K562 (cell line): ENCODE results near the gene ST6GALNAC2. TPM values are rescaled to one million over a fixed set of nuclear protein-coding genes. Genes with fewer than 3 reads are reported as not detected.

Experiments
- C11orf30 ChIP-seq: fragments of 450-650 bp; IDR thresholded peaks from 2 replicates; pipeline ENCODE4 v1.6.1; 2016; ENCODE audit warnings: low read depth, mild to moderate bottlenecking
- ELF1 ChIP-seq: fragments of 200-800 bp; sonication (Bioruptor generic); IDR thresholded peaks from 2 replicates; pipeline ENCODE4 v1.6.1; 2016; ENCODE audit warnings: missing genetic modification characterization, missing compliant biosample characterization
- ETV6 ChIP-seq, 3 experiments: fragments of 150-350 bp in 1 of 3; sonication (generic) in 1 of 3; formaldehyde crosslinking in 1 of 3; IDR thresholded peaks; 2 replicates each; pipeline versions ENCODE4 v1.6.1 to v1.8.0; 2014 to 2022; ENCODE audit warnings: borderline replicate concordance in 2 of 3, low read depth in 2 of 3, antibody characterized with exemption in 1 of 3, low read length in 1 of 3, mild to moderate bottlenecking in 1 of 3, missing genetic modification reagents in 1 of 3
- HOXB6 ChIP-seq: fragments of 250-450 bp; sonication (Bioruptor Pico); IDR thresholded peaks from 2 replicates; pipeline ENCODE4 v1.5.1; 2022; ENCODE audit warnings: mild to moderate bottlenecking, borderline replicate concordance
- KDM5B ChIP-seq: fragments of 200-600 bp; sonication (generic); IDR thresholded peaks from 2 replicates; pipeline ENCODE4 v1.6.1; 2012; ENCODE audit warnings: low read depth, mild to moderate bottlenecking, moderate library complexity, low read length, control low read depth, inconsistent platforms; ENCODE audit not compliant: insufficient replicate concordance
- MAFG ChIP-seq: fragments of 450-650 bp; conservative IDR thresholded peaks from 2 replicates; pipeline ENCODE4 v1.6.1; 2016; ENCODE audit warnings: missing genetic modification characterization, missing compliant biosample characterization
- MCM3 ChIP-seq: fragments of 450-650 bp; IDR thresholded peaks from 2 replicates; pipeline ENCODE4 v1.6.1; 2016
- MEF2D ChIP-seq: conservative IDR thresholded peaks from 2 replicates; pipeline ENCODE4 v1.6.1; 2016; ENCODE audit warnings: low read depth, missing genetic modification characterization, missing compliant biosample characterization
- NR2F6 ChIP-seq: fragments of 450-650 bp; formaldehyde crosslinking; IDR thresholded peaks from 2 replicates; pipeline ENCODE4 v1.4.0; 2020; ENCODE audit warnings: mild to moderate bottlenecking
- POU5F1 ChIP-seq: fragments of 150-350 bp; IDR thresholded peaks from 2 replicates; pipeline ENCODE4 v1.6.1; 2014; ENCODE audit warnings: borderline replicate concordance, low read length, low read depth, mild to moderate bottlenecking; ENCODE audit not compliant: partially characterized antibody
- SAP30 ChIP-seq: fragments of 200-600 bp; sonication (generic); IDR thresholded peaks from 2 replicates; pipeline ENCODE4 v1.6.1; 2012; ENCODE audit warnings: borderline replicate concordance, low read depth, mild to moderate bottlenecking, moderate library complexity, low read length, control low read depth, inconsistent platforms; ENCODE audit not compliant: insufficient read depth, poor library complexity, severe bottlenecking
- SREBF2 ChIP-seq: sonication (generic); formaldehyde crosslinking; IDR thresholded peaks from 2 replicates; pipeline ENCODE4 v1.4.0; 2020; ENCODE audit warnings: mild to moderate bottlenecking, missing genetic modification reagents
- SRSF9 ChIP-seq: fragments of 200-400 bp; formaldehyde crosslinking; IDR thresholded peaks from 2 replicates; pipeline ENCODE4 v1.6.1; 2017; ENCODE audit warnings: low read depth, low read length, borderline replicate concordance
- SUPT5H ChIP-seq: fragments of 450-650 bp; IDR thresholded peaks from 2 replicates; pipeline ENCODE4 v1.6.1; 2016
- ZFPM2 ChIP-seq: fragments of 250-450 bp; sonication (Bioruptor Pico); IDR thresholded peaks from 2 replicates; pipeline ENCODE4 v1.5.1; 2022; ENCODE audit warnings: mild to moderate bottlenecking
- ZNF311 ChIP-seq: fragments of 250-450 bp; sonication (Bioruptor Pico); IDR thresholded peaks from 2 replicates; pipeline ENCODE4 v1.4.0; 2020; ENCODE audit warnings: mild to moderate bottlenecking, moderate library complexity
- ZNF830 ChIP-seq: fragments of 250-450 bp; sonication (Bioruptor Pico); IDR thresholded peaks from 2 replicates; pipeline ENCODE4 v1.5.0; 2021; ENCODE audit warnings: mild to moderate bottlenecking
- polyA plus RNA-seq, 8 experiments: library from polyadenylated mRNA; depleted of rRNA in 4 of 8; stranded (reverse) in 5 of 8; unstranded in 3 of 8; fragments of >200 nt; fragmentation: Nextera tagmentation in 2 of 8; fragmentation: Illumina TruSeq in 1 of 8; extraction: Ambion mirVana in 2 of 8; extraction: Trizol in 1 of 8; gene quantifications; 2 replicates each; pipeline versions ENCODE4 v1.2.1 to v1.2.3, GENCODE V29; 2011 to 2014; ENCODE audit warnings: inconsistent platforms in 1 of 8, missing spikeins in 1 of 8
- total RNA-seq, 7 experiments: library from RNA; depleted of rRNA in 6 of 7; stranded (reverse); fragments of >200 nt in 6 of 7; fragmentation: Illumina TruSeq in 2 of 7; extraction: Trizol in 2 of 7; gene quantifications; 2 replicates each; pipeline versions ENCODE4 v1.2.1 to v1.2.3, GENCODE V29; 2011 to 2021; ENCODE audit warnings: low replicate concordance in 1 of 7
- TF ChIP-seq, protein P1 (sequence below): sonication (generic); formaldehyde crosslinking; IDR thresholded peaks from 2 replicates; pipeline ENCODE4 v1.8.0; 2022; ENCODE audit warnings: missing genetic modification reagents, mild to moderate bottlenecking, moderate library complexity, borderline replicate concordance
- TF ChIP-seq, protein P2 (sequence below): fragments of 450-650 bp; conservative IDR thresholded peaks from 2 replicates; pipeline ENCODE4 v1.6.1; 2016; ENCODE audit warnings: missing genetic modification characterization, low read depth, mild to moderate bottlenecking, missing compliant biosample characterization, moderate library complexity
- TF ChIP-seq, protein P3 (sequence below): fragments of 250-450 bp; sonication (Bioruptor Pico); IDR thresholded peaks from 2 replicates; pipeline ENCODE4 v1.8.0; 2021; ENCODE audit warnings: moderate library complexity, mild to moderate bottlenecking, inconsistent platforms
- TF ChIP-seq, protein P4 (sequence below): fragments of 450-650 bp; IDR thresholded peaks from one replicate; pipeline ENCODE4 v1.6.1; 2018; ENCODE audit warnings: mild to moderate bottlenecking, moderate library complexity; ENCODE audit not compliant: partially characterized antibody
- TF ChIP-seq, protein P5 (sequence below): fragments of 450-650 bp; conservative IDR thresholded peaks from 2 replicates; pipeline ENCODE4 v1.6.1; 2016; ENCODE audit warnings: missing genetic modification characterization, low read depth, mild to moderate bottlenecking, control low read depth, missing compliant biosample characterization

ST6GALNAC2 gene
- total and polyA plus RNA-seq, 9 of the 15 experiments (the other 6 are each of a cell fraction or from before 2014, with no cell fraction given), result 0.18 TPM; not detected in 8

DNA sequence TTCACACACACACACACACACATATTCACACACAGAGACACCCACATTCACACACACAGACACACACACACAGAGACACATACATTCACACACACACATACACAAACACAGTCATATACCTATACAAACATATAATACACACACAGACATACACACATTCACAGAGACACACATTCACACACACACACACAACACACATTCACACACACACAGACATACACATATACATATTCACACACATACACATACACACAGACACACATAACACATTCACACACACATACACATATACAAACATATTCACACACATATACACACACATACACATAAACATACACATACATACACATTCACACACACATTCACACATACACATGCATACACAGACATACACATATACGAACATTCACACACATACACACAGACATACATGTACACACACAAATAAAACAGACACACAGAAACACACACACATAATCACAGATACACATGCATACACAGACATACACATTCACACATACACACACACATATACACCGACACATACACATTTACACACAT, 37.9 kb downstream of the ST6GALNAC2 start (continued):
- TF ChIP-seq, protein P1, sequence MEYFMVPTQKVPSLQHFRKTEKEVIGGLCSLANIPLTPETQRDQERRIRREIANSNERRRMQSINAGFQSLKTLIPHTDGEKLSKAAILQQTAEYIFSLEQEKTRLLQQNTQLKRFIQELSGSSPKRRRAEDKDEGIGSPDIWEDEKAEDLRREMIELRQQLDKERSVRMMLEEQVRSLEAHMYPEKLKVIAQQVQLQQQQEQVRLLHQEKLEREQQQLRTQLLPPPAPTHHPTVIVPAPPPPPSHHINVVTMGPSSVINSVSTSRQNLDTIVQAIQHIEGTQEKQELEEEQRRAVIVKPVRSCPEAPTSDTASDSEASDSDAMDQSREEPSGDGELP (CRISPR knock-in tag), result no peak
- no peak for TF ChIP-seq HOXB6
- no peak for TF ChIP-seq SRSF9
- no peak for TF ChIP-seq ELF1
- TF ChIP-seq SREBF2 (CRISPR knock-in tag), result no peak
- TF ChIP-seq POU5F1, result no peak
- no peak for TF ChIP-seq ETV6 (IDR thresholded peaks at IDR 0.05; ENCODE audit: borderline replicate concordance in 1 of 2, low read depth in 2 of 2, low read length in 1 of 2)
- TF ChIP-seq ETV6 (CRISPR knock-in tag; IDR thresholded peaks at IDR 0.05; ENCODE audit: borderline replicate concordance), result no peak
- no peak for TF ChIP-seq MCM3
- no peak for TF ChIP-seq ZNF311
- no peak for TF ChIP-seq C11orf30
- TF ChIP-seq ZFPM2 (CRISPR knock-in tag), result no peak
- TF ChIP-seq, protein P2, sequence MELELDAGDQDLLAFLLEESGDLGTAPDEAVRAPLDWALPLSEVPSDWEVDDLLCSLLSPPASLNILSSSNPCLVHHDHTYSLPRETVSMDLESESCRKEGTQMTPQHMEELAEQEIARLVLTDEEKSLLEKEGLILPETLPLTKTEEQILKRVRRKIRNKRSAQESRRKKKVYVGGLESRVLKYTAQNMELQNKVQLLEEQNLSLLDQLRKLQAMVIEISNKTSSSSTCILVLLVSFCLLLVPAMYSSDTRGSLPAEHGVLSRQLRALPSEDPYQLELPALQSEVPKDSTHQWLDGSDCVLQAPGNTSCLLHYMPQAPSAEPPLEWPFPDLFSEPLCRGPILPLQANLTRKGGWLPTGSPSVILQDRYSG (tag), result no peak
- TF ChIP-seq, protein P3, sequence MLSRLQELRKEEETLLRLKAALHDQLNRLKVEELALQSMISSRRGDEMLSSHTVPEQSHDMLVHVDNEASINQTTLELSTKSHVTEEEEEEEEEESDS, result no peak
- TF ChIP-seq SAP30, result no peak
- no peak for TF ChIP-seq MAFG (tag)
- TF ChIP-seq, protein P4, sequence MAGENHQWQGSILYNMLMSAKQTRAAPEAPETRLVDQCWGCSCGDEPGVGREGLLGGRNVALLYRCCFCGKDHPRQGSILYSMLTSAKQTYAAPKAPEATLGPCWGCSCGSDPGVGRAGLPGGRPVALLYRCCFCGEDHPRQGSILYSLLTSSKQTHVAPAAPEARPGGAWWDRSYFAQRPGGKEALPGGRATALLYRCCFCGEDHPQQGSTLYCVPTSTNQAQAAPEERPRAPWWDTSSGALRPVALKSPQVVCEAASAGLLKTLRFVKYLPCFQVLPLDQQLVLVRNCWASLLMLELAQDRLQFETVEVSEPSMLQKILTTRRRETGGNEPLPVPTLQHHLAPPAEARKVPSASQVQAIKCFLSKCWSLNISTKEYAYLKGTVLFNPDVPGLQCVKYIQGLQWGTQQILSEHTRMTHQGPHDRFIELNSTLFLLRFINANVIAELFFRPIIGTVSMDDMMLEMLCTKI, result no peak
- peak; percentile 43; the same call in 1 of the 2 replicates for TF ChIP-seq SUPT5H
- no peak for TF ChIP-seq KDM5B
- no peak for TF ChIP-seq NR2F6 (CRISPR knock-in tag)
- TF ChIP-seq MEF2D (tag), result no peak
- TF ChIP-seq ZNF830 (CRISPR knock-in tag), result no peak
- TF ChIP-seq, protein P5, sequence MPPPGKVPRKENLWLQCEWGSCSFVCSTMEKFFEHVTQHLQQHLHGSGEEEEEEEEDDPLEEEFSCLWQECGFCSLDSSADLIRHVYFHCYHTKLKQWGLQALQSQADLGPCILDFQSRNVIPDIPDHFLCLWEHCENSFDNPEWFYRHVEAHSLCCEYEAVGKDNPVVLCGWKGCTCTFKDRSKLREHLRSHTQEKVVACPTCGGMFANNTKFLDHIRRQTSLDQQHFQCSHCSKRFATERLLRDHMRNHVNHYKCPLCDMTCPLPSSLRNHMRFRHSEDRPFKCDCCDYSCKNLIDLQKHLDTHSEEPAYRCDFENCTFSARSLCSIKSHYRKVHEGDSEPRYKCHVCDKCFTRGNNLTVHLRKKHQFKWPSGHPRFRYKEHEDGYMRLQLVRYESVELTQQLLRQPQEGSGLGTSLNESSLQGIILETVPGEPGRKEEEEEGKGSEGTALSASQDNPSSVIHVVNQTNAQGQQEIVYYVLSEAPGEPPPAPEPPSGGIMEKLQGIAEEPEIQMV (tag), result no peak
